Keratinocyte (primary cell): ENCODE results near the gene UBE2D2. TPM values are rescaled to one million over a fixed set of nuclear protein-coding genes. Genes with fewer than 3 reads are reported as not detected.
"Not testable (repeated sequence)": the region's sequence is repeated elsewhere in the genome, so short reads cannot be mapped to it uniquely, and the experiment has no call there.

Experiments used
- DNase-seq: peaks from one replicate; pipeline ENCODE4 v3.0.0-alpha.2; 2011; ENCODE audit warnings: low read depth, missing footprints, low spot score
- FAIRE-seq: peaks from 2 replicates; lab custom pipeline; 2011; peaks lifted over from hg19 to GRCh38; lab: Jason Lieb, UNC
- H2AFZ ChIP-seq: 2 replicates; pipeline ENCODE4 v1.6.0; 2012; ENCODE audit warnings: low read length, control low read depth, inconsistent platforms; ENCODE audit not compliant: control insufficient read depth
- H3K27ac ChIP-seq: 2 replicates; pipeline ENCODE4 v1.5.1; 2011; ENCODE audit warnings: low read length; ENCODE audit not compliant: control insufficient read depth, insufficient read depth
- H3K27me3 ChIP-seq: 3 replicates; pipeline ENCODE4 v1.6.0; 2011; ENCODE audit warnings: low read length; ENCODE audit not compliant: control insufficient read depth, insufficient read depth; ENCODE audit errors: extremely low read depth
- H3K36me3 ChIP-seq, 2 experiments: 2 replicates in 1 of 2; 3 replicates in 1 of 2; pipeline ENCODE4 v1.5.1; 2011; ENCODE audit warnings: low read length in 2 of 2, mild to moderate bottlenecking in 1 of 2; ENCODE audit not compliant: control insufficient read depth in 2 of 2, insufficient read depth in 2 of 2; ENCODE audit errors: extremely low read depth in 1 of 2
- H3K4me1 ChIP-seq: 3 replicates; pipeline ENCODE4 v1.5.1; 2011; ENCODE audit warnings: low read length; ENCODE audit not compliant: control insufficient read depth, insufficient read depth; ENCODE audit errors: extremely low read depth
- H3K4me2 ChIP-seq: 3 replicates; pipeline ENCODE4 v1.6.0; 2011; ENCODE audit warnings: low read depth, low read length; ENCODE audit not compliant: control insufficient read depth, insufficient read depth; ENCODE audit errors: extremely low read depth
- H3K4me3 ChIP-seq, 3 experiments: fragments of 200-600 bp in 1 of 3; sonication (generic) in 1 of 3; 2 replicates in 2 of 3; 3 replicates in 1 of 3; pipeline ENCODE4 v1.5.1; 2011 to 2016; ENCODE audit warnings: low read length in 3 of 3, mild to moderate bottlenecking in 3 of 3, control low read depth in 2 of 3, inconsistent platforms in 1 of 3, low read depth in 1 of 3, mixed read lengths in 1 of 3, mixed run types in 1 of 3, moderate library complexity in 1 of 3; ENCODE audit not compliant: control insufficient read depth in 2 of 3, insufficient read depth in 2 of 3; ENCODE audit errors: extremely low read depth in 1 of 3
- H3K79me2 ChIP-seq: 2 replicates; pipeline ENCODE4 v1.6.0; 2012; ENCODE audit warnings: low read length; ENCODE audit not compliant: control insufficient read depth, insufficient read depth
- H3K9ac ChIP-seq: 3 replicates; pipeline ENCODE4 v1.6.0; 2011; ENCODE audit warnings: low read length; ENCODE audit not compliant: control insufficient read depth, insufficient read depth; ENCODE audit errors: extremely low read depth
- H3K9me1 ChIP-seq: 3 replicates; pipeline ENCODE4 v1.6.0; 2011; ENCODE audit warnings: low read length; ENCODE audit not compliant: control insufficient read depth, insufficient read depth; ENCODE audit errors: extremely low read depth
- H3K9me3 ChIP-seq: 2 replicates; pipeline ENCODE4 v1.5.1; 2012; ENCODE audit warnings: low read depth, low read length; ENCODE audit not compliant: control insufficient read depth
- H4K20me1 ChIP-seq: 3 replicates; pipeline ENCODE4 v1.6.0; 2011; ENCODE audit warnings: low read length; ENCODE audit not compliant: control insufficient read depth, insufficient read depth; ENCODE audit errors: extremely low read depth
- CTCF ChIP-seq, 3 experiments: IDR thresholded peaks in 1 of 3; conservative IDR thresholded peaks in 1 of 3; optimal IDR thresholded peaks in 1 of 3; 2 replicates in 2 of 3; 3 replicates in 1 of 3; pipeline versions ENCODE3 to v1.5.1; 2011; ENCODE audit warnings: low read length in 3 of 3, mild to moderate bottlenecking in 3 of 3, moderate library complexity in 2 of 3, control low read depth in 1 of 3, inconsistent platforms in 1 of 3; ENCODE audit not compliant: insufficient read depth in 2 of 3; ENCODE audit errors: extremely low read depth in 1 of 3
- EZH2 ChIP-seq: IDR thresholded peaks from one replicate; pipeline ENCODE4 v1.6.1; 2012; ENCODE audit warnings: inconsistent platforms, mild to moderate bottlenecking, low read length, moderate library complexity
- dilution Hi-C: fragments of 300-500 bp; cut with MboI; formaldehyde crosslinking; loops from one replicate; pipeline ENCODE4 v1.7.0; 2020; ENCODE audit warnings: low sequenced_read_pairs; ENCODE audit not compliant: extremely low pct_ligation_motif_present
- polyA plus RNA-seq, 5 experiments: library from polyadenylated mRNA; depleted of rRNA in 3 of 5; stranded (reverse) in 3 of 5; stranded (forward) in 1 of 5; unstranded in 1 of 5; fragments of >200 nt; gene quantifications; 1 replicate in 1 of 5; 2 replicates in 3 of 5; 3 replicates in 1 of 5; pipeline versions ENCODE4 v1.2.1 to v1.2.3, GENCODE V29; 2011 to 2012; ENCODE audit warnings: missing spikeins in 2 of 5, low read depth in 1 of 5, low replicate concordance in 1 of 5

The UBE2D2 gene
- polyA plus RNA-seq, 1 donor (not counting 4 experiments of a cell fraction or from before 2014, with no cell fraction given) = 127 TPM

- Histone ChIP-seq H3K36me3 (peaks cover 0 to 3% of the 10 kb centered on the region in 2 experiments), H3K4me2 (no peak overlapping the region), H3K79me2 (peaks cover 88% of the 10 kb centered on the region), H3K27me3 (no peaks in the 10 kb centered on the region), H3K9me1 (no peaks in the 10 kb centered on the region), H3K9me3 (no peaks in the 10 kb centered on the region), H3K9ac (no peak overlapping the region), H3K27ac (no peak overlapping the region), H3K4me3 (no peak overlapping the region), H4K20me1 (no peaks in the 10 kb centered on the region), H3K4me1 (peaks cover 10% of the 10 kb centered on the region), H2AFZ (no peak overlapping the region)
- dilution Hi-C loops = no loop called here
- FAIRE-seq (no peak), DNase-seq (no peak)
- TF ChIP-seq EZH2 = no peak
- TF ChIP-seq CTCF (optimal IDR thresholded peaks at IDR 0.05 in 1 of 3, IDR thresholded peaks at IDR 0.05 in 1 of 3, conservative IDR thresholded peaks at IDR 0.05 in 1 of 3; ENCODE audit: extremely low read depth in 1 of 3, insufficient read depth in 2 of 3, low read length in 3 of 3) = no peak
These were observed 23.0 kb downstream of the UBE2D2 start for GRCh38 chr5:139584137-139584536.

- FAIRE-seq, dilution Hi-C loops, H3K9ac ChIP-seq, H3K9me3 ChIP-seq, H3K27ac ChIP-seq, H3K4me1 ChIP-seq, H4K20me1 ChIP-seq, H3K36me3 ChIP-seq, H2AFZ ChIP-seq, H3K9me1 ChIP-seq, DNase-seq, H3K27me3 ChIP-seq, H3K4me3 ChIP-seq, H3K4me2 ChIP-seq: not testable (repeated sequence)
- peaks cover 80% of the 10 kb centered on the region for H3K79me2 ChIP-seq
These were observed 27.0 kb downstream of the UBE2D2 start for GRCh38 chr5:139588116-139588515.

GRCh38 chr5:139588962-139589361 lies 27.8 kb downstream of the UBE2D2 start:
- H3K27me3 ChIP-seq = no peaks in the 10 kb centered on the region
- TF ChIP-seq EZH2 (no peak), CTCF (optimal IDR thresholded peaks at IDR 0.05 in 1 of 3, IDR thresholded peaks at IDR 0.05 in 1 of 3, conservative IDR thresholded peaks at IDR 0.05 in 1 of 3; ENCODE audit: extremely low read depth in 1 of 3, insufficient read depth in 2 of 3, low read length in 3 of 3) (no peak)
- H2AFZ ChIP-seq = no peak overlapping the region
- H3K36me3 ChIP-seq = peaks cover 0 to 3% of the 10 kb centered on the region in 2 experiments
- DNase-seq = no peak
- no peak overlapping the region for H3K9ac ChIP-seq
- H3K9me3 ChIP-seq = no peaks in the 10 kb centered on the region
- H3K4me2 ChIP-seq = no peak overlapping the region
- H3K9me1 ChIP-seq = no peaks in the 10 kb centered on the region
- no peak overlapping the region for H3K27ac ChIP-seq
- H3K4me3 ChIP-seq = no peak overlapping the region
- FAIRE-seq = no peak
- dilution Hi-C loops = no loop called here
- H3K4me1 ChIP-seq = peaks cover 4% of the 10 kb centered on the region
- H3K79me2 ChIP-seq = peaks cover 80% of the 10 kb centered on the region
- H4K20me1 ChIP-seq = no peaks in the 10 kb centered on the region
